SJSA1 (cell line): Measurements from ENCODE around the gene IL17RE. TPM values are rescaled to one million over a fixed set of nuclear protein-coding genes. Genes with fewer than 3 reads are reported as not detected.
"Not testable (repeated sequence)": the region's sequence is repeated elsewhere in the genome, so short reads cannot be mapped to it uniquely, and the experiment has no call there.

Source experiments
- DNase-seq, 2 experiments: peaks; one replicate each; pipeline ENCODE4 v3.0.0-alpha.2; 2015 to 2020; ENCODE audit warnings: low spot score in 2 of 2, low read depth in 1 of 2
- H3K27ac ChIP-seq: fragments of 250-450 bp; sonication (Bioruptor Pico); 2 replicates; pipeline ENCODE4 v1.5.1; 2020; ENCODE audit warnings: mild to moderate bottlenecking, moderate library complexity
- H3K27me3 ChIP-seq: fragments of 250-450 bp; sonication (Bioruptor Pico); replicated peaks from 2 replicates; pipeline ENCODE4 v1.5.1; 2020; ENCODE audit warnings: mild to moderate bottlenecking, moderate library complexity
- H3K36me3 ChIP-seq: fragments of 250-450 bp; sonication (Bioruptor Pico); 2 replicates; pipeline ENCODE4 v1.5.1; 2020; ENCODE audit warnings: mild to moderate bottlenecking
- H3K4me1 ChIP-seq: fragments of 250-450 bp; sonication (Bioruptor Pico); replicated peaks from 2 replicates; pipeline ENCODE4 v1.6.1; 2021; ENCODE audit warnings: mild to moderate bottlenecking
- H3K4me3 ChIP-seq: fragments of 250-450 bp; sonication (Bioruptor Pico); 2 replicates; pipeline ENCODE4 v1.5.1; 2020; ENCODE audit warnings: mild to moderate bottlenecking
- H3K9me3 ChIP-seq: fragments of 250-450 bp; sonication (Bioruptor Pico); replicated peaks from 2 replicates; pipeline ENCODE4 v1.5.1; 2020; ENCODE audit warnings: mild to moderate bottlenecking
- total RNA-seq: library from RNA; depleted of rRNA; stranded (reverse); fragments of >200 nt; shearing (Covaris generic); gene quantifications from 2 replicates; pipeline ENCODE4 v1.2.3, GENCODE V29; 2014

IL17RE gene
- total RNA-seq, 1 experiment from 2014 or later: 0.37 TPM

GRCh38 chr3:9869955-9870354, 32.7 kb upstream of the IL17RE start:
- Histone ChIP-seq H3K4me1 (peaks cover 8% of the 10 kb centered on the region), H3K4me3 (no peak overlapping the region), H3K27ac (no peak overlapping the region), H3K9me3 (no peaks in the 10 kb centered on the region), H3K36me3 (no peaks in the 10 kb centered on the region), H3K27me3 (no peaks in the 10 kb centered on the region)
- DNase-seq: no peak

- no peaks in the 10 kb centered on the region for H3K36me3 ChIP-seq
- peak in 1 of 2 experiments; percentile 42 for DNase-seq
- H3K27me3 ChIP-seq: no peaks in the 10 kb centered on the region
- peaks cover 8% of the 10 kb centered on the region for H3K4me1 ChIP-seq
- H3K9me3 ChIP-seq: no peaks in the 10 kb centered on the region
- no peak overlapping the region; the same call in 1 of the 2 replicates for H3K27ac ChIP-seq
- H3K4me3 ChIP-seq: no peak overlapping the region
Observed at GRCh38 chr3:9870978-9871377, 31.7 kb upstream of the IL17RE start.

- DNase-seq, H3K27ac ChIP-seq, H3K4me3 ChIP-seq, H3K9me3 ChIP-seq, H3K27me3 ChIP-seq, H3K36me3 ChIP-seq, H3K4me1 ChIP-seq: not testable (repeated sequence)
Observed at GRCh38 chr3:9872067-9872466, 30.6 kb upstream of the IL17RE start.

GRCh38 chr3:9875448-9875847, 27.2 kb upstream of the IL17RE start:
- Histone ChIP-seq H3K27me3 (no peaks in the 10 kb centered on the region), H3K27ac (no peak overlapping the region), H3K4me1 (peaks cover 8% of the 10 kb centered on the region), H3K9me3 (no peaks in the 10 kb centered on the region), H3K36me3 (no peaks in the 10 kb centered on the region), H3K4me3 (no peak overlapping the region)
- no peak for DNase-seq

- not testable (repeated sequence) for H3K4me3 ChIP-seq, DNase-seq, H3K27ac ChIP-seq, H3K4me1 ChIP-seq, H3K36me3 ChIP-seq, H3K9me3 ChIP-seq, H3K27me3 ChIP-seq
Observed at GRCh38 chr3:9876255-9876654, 26.4 kb upstream of the IL17RE start.

- Histone ChIP-seq H3K4me1 (no peaks in the 10 kb centered on the region), H3K4me3 (no peak overlapping the region), H3K27ac (no peak overlapping the region)
Observed at GRCh38 chr3:9876991-9877390, 25.7 kb upstream of the IL17RE start.

GRCh38 chr3:9878700-9879099, 23.9 kb upstream of the IL17RE start:
- H3K4me1 ChIP-seq: peaks cover 2% of the 10 kb centered on the region
- H3K27ac ChIP-seq: no peak overlapping the region
- DNase-seq: no peak
- H3K9me3 ChIP-seq: no peaks in the 10 kb centered on the region
- no peaks in the 10 kb centered on the region for H3K27me3 ChIP-seq
- no peaks in the 10 kb centered on the region for H3K36me3 ChIP-seq
- no peak overlapping the region for H3K4me3 ChIP-seq

More at GRCh38 chr3:9876991-9877390, 25.7 kb upstream of the IL17RE start:
- Histone ChIP-seq H3K9me3 (no peaks in the 10 kb centered on the region), H3K27me3 (no peaks in the 10 kb centered on the region), H3K36me3 (no peaks in the 10 kb centered on the region)
- no peak for DNase-seq

GRCh38 chr3:9879830-9880549, 22.7 kb upstream of the IL17RE start, which contains the start of gene CIDEC:
Gene CIDEC (minus strand): TSS chr3:9880253. CDS start chr3:9878486, 1,767 bp downstream.
- Histone ChIP-seq H3K27ac (no peak within 1 kb of the TSS), H3K36me3 (no peaks in the 10 kb centered on the region), H3K9me3 (no peaks in the 10 kb centered on the region), H3K27me3 (no peaks in the 10 kb centered on the region), H3K4me1 (peaks cover 15% of the 10 kb centered on the region), H3K4me3 (no peak within 1 kb of the TSS)
- no peak for DNase-seq

- no peaks in the 10 kb centered on the region for H3K36me3 ChIP-seq
- H3K9me3 ChIP-seq: no peaks in the 10 kb centered on the region
- H3K4me3 ChIP-seq: no peak overlapping the region
- H3K27me3 ChIP-seq: no peaks in the 10 kb centered on the region
- peaks cover 16% of the 10 kb centered on the region for H3K4me1 ChIP-seq
- DNase-seq: no peak
- H3K27ac ChIP-seq: no peak overlapping the region
Observed at GRCh38 chr3:9881441-9881840, 21.2 kb upstream of the IL17RE start.

- H3K9me3 ChIP-seq: no peaks in the 10 kb centered on the region
- H3K36me3 ChIP-seq: no peaks in the 10 kb centered on the region
- DNase-seq: no peak
- H3K4me3 ChIP-seq: no peak overlapping the region
- peaks cover 16% of the 10 kb centered on the region for H3K4me1 ChIP-seq
- no peaks in the 10 kb centered on the region for H3K27me3 ChIP-seq
- H3K27ac ChIP-seq: peak overlapping the region; percentile 80
Observed at GRCh38 chr3:9883706-9884554, 18.7 kb upstream of the IL17RE start.

- Histone ChIP-seq H3K36me3 (no peaks in the 10 kb centered on the region), H3K27ac (peak overlapping the region; percentile 80), H3K4me3 (no peak overlapping the region)
Observed at GRCh38 chr3:9884555-9885165, 18.0 kb upstream of the IL17RE start.

GRCh38 chr3:9886328-9886727, 16.3 kb upstream of the IL17RE start:
- Histone ChIP-seq H3K4me1 (peaks cover 22% of the 10 kb centered on the region), H3K27ac (no peak overlapping the region), H3K4me3 (no peak overlapping the region), H3K27me3 (no peaks in the 10 kb centered on the region), H3K36me3 (peaks cover 4% of the 10 kb centered on the region; the same call in 1 of the 2 replicates), H3K9me3 (no peaks in the 10 kb centered on the region)
- DNase-seq: no peak

More at GRCh38 chr3:9884555-9885165, 18.0 kb upstream of the IL17RE start:
- no peaks in the 10 kb centered on the region for H3K9me3 ChIP-seq
- H3K4me1 ChIP-seq: peaks cover 16% of the 10 kb centered on the region
- peak; percentile 67 to 70 for DNase-seq
- H3K27me3 ChIP-seq: no peaks in the 10 kb centered on the region

GRCh38 chr3:9887480-9887879, 15.2 kb upstream of the IL17RE start:
- Histone ChIP-seq H3K4me1 (peaks cover 22% of the 10 kb centered on the region), H3K27ac (no peak overlapping the region)
- no peak for DNase-seq

GRCh38 chr3:9888540-9888939, 14.1 kb upstream of the IL17RE start:
- no peak overlapping the region for H3K4me3 ChIP-seq
- peaks cover 24% of the 10 kb centered on the region for H3K4me1 ChIP-seq
- DNase-seq: no peak
- no peaks in the 10 kb centered on the region for H3K27me3 ChIP-seq
- H3K36me3 ChIP-seq: peaks cover 21% of the 10 kb centered on the region
- no peak overlapping the region for H3K27ac ChIP-seq
- no peaks in the 10 kb centered on the region for H3K9me3 ChIP-seq

More at GRCh38 chr3:9887480-9887879, 15.2 kb upstream of the IL17RE start:
- Histone ChIP-seq H3K4me3 (no peak overlapping the region), H3K27me3 (no peaks in the 10 kb centered on the region), H3K9me3 (no peaks in the 10 kb centered on the region), H3K36me3 (peaks cover 10% of the 10 kb centered on the region)
